HUES48 (cell line): Measurements from ENCODE around the gene ASB2.
A peak's percentile ranks its signal among the peaks of the same experiment; 100 is the strongest.

Source experiments
- H3K27ac ChIP-seq: one replicate; pipeline ENCODE4 v1.7.0; 2013; ENCODE audit warnings: low read depth, low read length, inconsistent platforms
- H3K27me3 ChIP-seq: 2 replicates; pipeline ENCODE4 v1.6.1; 2013; ENCODE audit warnings: mild to moderate bottlenecking, low read length; ENCODE audit not compliant: control insufficient read depth, insufficient read depth
- H3K36me3 ChIP-seq: 2 replicates; pipeline ENCODE4 v1.6.1; 2013; ENCODE audit warnings: low read length; ENCODE audit not compliant: control insufficient read depth, insufficient read depth
- H3K4me1 ChIP-seq: 2 replicates; pipeline ENCODE4 v1.6.1; 2013; ENCODE audit warnings: mild to moderate bottlenecking, low read length; ENCODE audit not compliant: control insufficient read depth, insufficient read depth
- H3K4me3 ChIP-seq: 2 replicates; pipeline ENCODE4 v1.5.1; 2013; ENCODE audit warnings: mild to moderate bottlenecking, low read depth, low read length
- H3K9ac ChIP-seq: 2 replicates; pipeline ENCODE4 v1.6.1; 2013; ENCODE audit warnings: mild to moderate bottlenecking, low read depth, low read length, moderate library complexity
- H3K9me3 ChIP-seq: 2 replicates; pipeline ENCODE4 v1.6.1; 2013; ENCODE audit warnings: low read length; ENCODE audit not compliant: control insufficient read depth, insufficient read depth

The ASB2 gene

DNA sequence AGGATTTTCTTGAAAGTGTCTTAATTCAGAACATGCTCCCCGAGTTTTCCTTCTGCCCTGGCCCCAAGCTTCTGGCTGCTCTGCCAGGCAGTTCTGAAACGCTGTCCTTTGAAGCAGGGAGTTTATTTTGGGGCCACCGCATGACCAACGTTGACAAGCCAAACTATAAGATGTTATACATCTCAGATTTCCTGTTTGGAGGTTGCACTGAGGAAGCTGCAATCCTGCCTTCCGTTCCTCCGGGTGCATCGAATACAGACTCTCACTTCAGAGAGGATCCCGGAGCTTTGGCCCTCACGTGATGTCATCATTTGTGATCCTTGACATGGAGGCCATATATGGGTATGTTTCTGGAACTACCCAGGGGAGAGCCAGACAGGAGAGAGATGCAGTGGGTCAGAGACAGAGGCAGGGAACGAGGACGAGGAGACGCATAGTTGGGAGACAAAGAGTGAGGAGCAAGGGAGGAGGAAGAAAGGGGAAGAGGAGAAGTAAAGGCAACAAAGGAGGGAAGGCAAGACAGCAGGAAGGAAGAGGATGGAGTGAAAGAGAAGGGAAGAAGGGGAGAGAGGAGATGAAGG lies at the start of gene ASB2:
Gene ASB2, minus strand, starts transcription at position 94 of the 581 bp plus-strand sequence. CDS start 12,031 bp downstream, outside the sequence.
- no peaks in the 10 kb centered on the region for H3K9me3 ChIP-seq
- H3K27me3 ChIP-seq: no peaks in the 10 kb centered on the region
- H3K36me3 ChIP-seq: no peaks in the 10 kb centered on the region
- H3K27ac ChIP-seq: no peak within 1 kb of the TSS
- no peaks in the 10 kb centered on the region for H3K4me1 ChIP-seq
- no peak within 1 kb of the TSS for H3K9ac ChIP-seq
- H3K4me3 ChIP-seq: no peak within 1 kb of the TSS

GRCh38 chr14:94025720-94026119 lies 49.4 kb upstream of the ASB2 start:
- no peak overlapping the region for H3K9ac ChIP-seq
- H3K9me3 ChIP-seq: no peaks in the 10 kb centered on the region
- H3K4me3 ChIP-seq: peak overlapping the region; percentile 59
- peaks cover 11% of the 10 kb centered on the region for H3K4me1 ChIP-seq
- no peaks in the 10 kb centered on the region for H3K27me3 ChIP-seq
- no peaks in the 10 kb centered on the region for H3K36me3 ChIP-seq
- H3K27ac ChIP-seq: no peak overlapping the region

- Histone ChIP-seq H3K4me3 (no peak overlapping the region), H3K4me1 (peaks cover 11% of the 10 kb centered on the region), H3K36me3 (no peaks in the 10 kb centered on the region), H3K27me3 (no peaks in the 10 kb centered on the region), H3K9me3 (no peaks in the 10 kb centered on the region), H3K9ac (no peak overlapping the region), H3K27ac (no peak overlapping the region)
Observed at GRCh38 chr14:94024549-94024948, 48.2 kb upstream of the ASB2 start.

DNA sequence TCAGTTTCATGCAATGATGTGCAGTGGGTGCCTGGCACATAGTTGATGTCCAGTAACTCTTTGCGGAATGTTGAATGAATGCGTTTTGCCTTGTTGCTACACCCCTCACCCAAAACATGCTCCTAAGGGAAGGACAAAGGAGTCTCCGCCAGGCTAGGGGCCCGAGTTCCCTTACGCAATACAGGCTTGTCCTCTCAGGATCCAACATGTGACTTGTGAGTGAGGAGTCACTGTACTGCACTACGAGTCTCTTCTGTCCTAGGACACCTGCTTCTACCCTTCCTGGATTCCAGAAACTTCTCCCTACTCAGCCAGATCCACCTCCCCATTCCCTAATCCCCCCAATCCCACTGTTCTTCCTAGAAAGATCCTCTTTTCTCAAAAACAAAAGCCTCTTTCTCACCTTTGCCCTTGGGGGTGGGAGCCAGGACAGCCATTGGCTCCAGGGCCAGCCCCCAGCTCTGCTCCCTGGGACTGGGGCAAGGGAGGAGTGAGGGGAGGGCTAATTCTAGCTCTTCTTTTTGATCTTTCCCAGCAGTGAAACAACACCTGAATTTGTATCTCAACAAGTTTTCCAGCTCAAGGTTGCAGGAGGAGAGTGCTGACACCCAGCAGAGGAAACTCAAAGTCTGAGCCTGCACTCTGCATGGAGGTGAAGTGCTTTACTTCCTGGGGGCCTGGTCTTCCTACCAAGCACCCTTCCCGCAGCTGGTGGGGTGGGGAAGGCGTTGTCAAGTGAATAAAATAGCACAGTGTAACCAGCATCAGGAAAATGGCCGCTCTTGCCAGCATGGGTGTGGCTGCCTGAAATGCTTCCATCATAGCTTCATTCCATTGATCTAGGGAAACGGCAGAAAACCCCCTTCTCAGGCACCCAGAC lies 46.4 kb upstream of the ASB2 start:
- H3K27ac ChIP-seq: no peak overlapping the region
- no peak overlapping the region for H3K9ac ChIP-seq
- no peaks in the 10 kb centered on the region for H3K36me3 ChIP-seq
- H3K4me1 ChIP-seq: peaks cover 11% of the 10 kb centered on the region
- no peak overlapping the region for H3K4me3 ChIP-seq
- H3K9me3 ChIP-seq: no peaks in the 10 kb centered on the region
- H3K27me3 ChIP-seq: no peaks in the 10 kb centered on the region

DNA sequence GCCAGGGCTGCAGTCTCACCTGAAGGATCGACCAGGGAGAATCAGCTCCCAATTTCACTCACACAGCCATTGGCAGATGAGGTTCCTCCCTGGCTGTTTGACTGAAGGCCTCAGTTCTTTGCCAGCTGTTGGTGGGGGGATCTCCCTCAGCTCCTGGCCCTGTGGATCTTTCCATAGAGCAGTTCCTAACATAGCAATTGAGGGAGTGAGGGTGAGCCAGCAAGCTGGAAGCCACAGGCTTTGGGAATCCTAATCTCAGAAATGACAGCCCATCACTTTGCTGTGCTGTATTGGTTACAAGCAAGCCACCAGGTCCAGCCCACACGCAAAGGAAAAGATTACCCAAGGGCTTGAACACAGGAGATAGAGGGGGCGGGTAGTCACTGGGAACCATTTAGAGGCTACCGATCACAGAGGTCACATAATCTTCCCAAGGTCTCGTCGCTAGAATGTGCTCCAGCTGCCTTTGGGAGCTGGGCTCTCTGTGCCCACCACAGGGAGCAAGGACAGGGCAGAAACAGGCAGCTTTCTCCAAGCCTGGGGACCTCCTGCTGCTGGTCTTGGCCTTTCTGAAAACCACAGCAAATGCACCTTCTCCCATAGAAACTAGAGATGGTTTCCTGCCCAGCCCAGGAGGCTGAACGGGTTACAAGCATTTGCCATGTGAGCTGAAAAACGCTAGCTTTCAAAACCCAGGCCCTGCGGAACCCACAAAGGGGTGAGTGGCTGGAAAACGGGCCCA lies 45.2 kb upstream of the ASB2 start:
- no peak overlapping the region for H3K27ac ChIP-seq

GRCh38 chr14:94021001-94021400 lies 44.6 kb upstream of the ASB2 start:
- H3K9ac ChIP-seq: no peak overlapping the region
- no peaks in the 10 kb centered on the region for H3K27me3 ChIP-seq
- H3K4me3 ChIP-seq: no peak overlapping the region
- H3K9me3 ChIP-seq: no peaks in the 10 kb centered on the region
- no peak overlapping the region for H3K27ac ChIP-seq
- peaks cover 11% of the 10 kb centered on the region for H3K4me1 ChIP-seq
- H3K36me3 ChIP-seq: no peaks in the 10 kb centered on the region

More for the DNA sequence above, 45.2 kb upstream of the ASB2 start:
- peaks cover 11% of the 10 kb centered on the region for H3K4me1 ChIP-seq
- H3K27me3 ChIP-seq: no peaks in the 10 kb centered on the region
- H3K9me3 ChIP-seq: no peaks in the 10 kb centered on the region
- H3K36me3 ChIP-seq: no peaks in the 10 kb centered on the region
- no peak overlapping the region for H3K4me3 ChIP-seq
- no peak overlapping the region for H3K9ac ChIP-seq

GRCh38 chr14:94020267-94020666 lies 43.9 kb upstream of the ASB2 start:
- H3K4me3 ChIP-seq: no peak overlapping the region
- H3K27ac ChIP-seq: no peak overlapping the region
- H3K36me3 ChIP-seq: no peaks in the 10 kb centered on the region
- no peaks in the 10 kb centered on the region for H3K27me3 ChIP-seq
- H3K9me3 ChIP-seq: no peaks in the 10 kb centered on the region
- H3K9ac ChIP-seq: no peak overlapping the region
- H3K4me1 ChIP-seq: peaks cover 11% of the 10 kb centered on the region

DNA sequence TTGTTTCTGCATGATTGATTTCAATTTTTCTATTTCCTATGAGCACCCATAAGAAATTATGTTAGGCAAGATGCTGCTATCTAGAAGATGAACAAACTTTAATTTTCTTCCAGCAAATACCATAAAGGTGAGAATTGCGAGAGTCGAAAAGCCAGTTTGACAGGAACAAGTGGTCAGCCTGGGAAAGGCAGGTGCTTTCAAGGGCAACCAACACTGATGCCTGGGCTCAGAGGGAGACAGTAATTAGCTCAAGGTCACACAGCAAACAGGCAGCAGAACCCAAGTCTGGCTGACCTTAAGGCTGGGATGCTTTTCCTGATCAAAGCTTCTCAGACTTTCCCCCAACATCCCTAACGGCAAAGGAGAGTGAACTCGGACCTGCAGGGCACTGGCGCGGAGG lies 43.0 kb upstream of the ASB2 start:
- Histone ChIP-seq H3K27ac (no peak overlapping the region), H3K27me3 (no peaks in the 10 kb centered on the region), H3K4me3 (no peak overlapping the region), H3K4me1 (peaks cover 11% of the 10 kb centered on the region), H3K36me3 (no peaks in the 10 kb centered on the region), H3K9ac (no peak overlapping the region), H3K9me3 (no peaks in the 10 kb centered on the region)

DNA sequence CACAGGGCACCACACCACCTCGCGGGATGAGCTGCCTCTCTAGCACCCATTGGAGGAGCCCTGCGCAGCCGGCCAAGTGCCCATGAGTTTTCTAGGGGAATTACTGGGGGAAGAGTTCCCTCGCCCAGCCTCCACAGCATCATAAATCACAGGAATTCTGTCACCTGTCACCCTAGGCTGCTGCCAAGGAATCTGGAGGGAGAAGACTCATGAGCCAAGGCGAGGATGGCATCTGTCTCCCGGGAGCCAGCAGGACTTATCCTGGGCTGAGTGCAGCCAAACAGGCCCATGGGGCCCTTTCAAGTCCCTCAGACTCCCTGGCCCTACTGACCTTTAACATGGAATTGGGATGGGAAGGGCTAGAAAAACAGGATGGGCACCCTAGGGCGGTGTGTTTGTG lies 41.9 kb upstream of the ASB2 start:
- H3K9ac ChIP-seq: no peak overlapping the region
- no peak overlapping the region for H3K27ac ChIP-seq
- H3K4me1 ChIP-seq: peaks cover 11% of the 10 kb centered on the region

GRCh38 chr14:94016446-94016976 lies 40.1 kb upstream of the ASB2 start:
- Histone ChIP-seq H3K27ac (no peak overlapping the region), H3K27me3 (no peaks in the 10 kb centered on the region), H3K9me3 (no peaks in the 10 kb centered on the region), H3K4me3 (no peak overlapping the region), H3K4me1 (no peaks in the 10 kb centered on the region), H3K9ac (no peak overlapping the region), H3K36me3 (no peaks in the 10 kb centered on the region)

More for the DNA sequence above, 41.9 kb upstream of the ASB2 start:
- H3K4me3 ChIP-seq: no peak overlapping the region
- H3K36me3 ChIP-seq: no peaks in the 10 kb centered on the region
- no peaks in the 10 kb centered on the region for H3K9me3 ChIP-seq
- H3K27me3 ChIP-seq: no peaks in the 10 kb centered on the region
